ENCODE results near the gene SPTA1. TPM values are rescaled to one million over a fixed set of nuclear protein-coding genes. Genes with fewer than 3 reads are reported as not detected.

Gene SPTA1
- total and polyA plus RNA-seq, 4 donors, result 0.02 to 21.1 (median 0.24) TPM

GRCh38 chr1:158607296-158607695, 79.2 kb downstream of the SPTA1 start:
- 83 to 100% methylated on average over 1 of the region's 1 CpG for WGBS, 2 donors
- no peak for TF ChIP-seq CTCF (IDR thresholded peaks at IDR 0.05; ENCODE audit: control extremely low read depth, extremely low read depth)
- no peak for DNase-seq
- Histone ChIP-seq H3K9ac (ENCODE audit: insufficient read depth in 1 of 2, low read length in 2 of 2) (no peak overlapping the region), H3K27me3 (ENCODE audit: control insufficient read depth in 3 of 3, insufficient read depth in 3 of 3, low read length in 2 of 3) (no peaks in the 10 kb centered on the region), H3K4me3 (no peak overlapping the region), H3K9me3 (ENCODE audit: control insufficient read depth in 4 of 4, insufficient read depth in 3 of 4, low read length in 3 of 4) (no peaks in the 10 kb centered on the region), H3K27ac (ENCODE audit: low read depth in 1 of 2, low read length in 1 of 2) (no peak overlapping the region), H3K36me3 (ENCODE audit: control insufficient read depth in 4 of 4, insufficient read depth in 4 of 4, low read length in 4 of 4) (no peaks in the 10 kb centered on the region), H3K4me1 (ENCODE audit: control insufficient read depth in 5 of 5, insufficient read depth in 5 of 5, low read length in 5 of 5) (no peaks in the 10 kb centered on the region)
- ATAC-seq (ENCODE audit: insufficient read depth, low FRiP score), result no peak

GRCh38 chr1:158604968-158605367, 81.5 kb downstream of the SPTA1 start, which contains the start of gene OR10Z1:
OR10Z1 (plus strand) TSS chr1:158605268; CDS start chr1:158606439, 1,171 bp downstream.
- H3K36me3 ChIP-seq (ENCODE audit: control insufficient read depth in 4 of 4, insufficient read depth in 4 of 4, low read length in 4 of 4), result no peaks in the 10 kb centered on the region
- H3K27me3 ChIP-seq (ENCODE audit: control insufficient read depth in 3 of 3, insufficient read depth in 3 of 3, low read length in 2 of 3), result no peaks in the 10 kb centered on the region
- H3K4me1 ChIP-seq (ENCODE audit: control insufficient read depth in 5 of 5, insufficient read depth in 5 of 5, low read length in 5 of 5), result no peaks in the 10 kb centered on the region
- no peak for DNase-seq
- no peak within 1 kb of the TSS for H3K27ac ChIP-seq (ENCODE audit: low read depth in 1 of 2, low read length in 1 of 2)
- WGBS, 2 donors, result 85 to 94% methylated on average over 1 of the region's 1 CpG
- ATAC-seq (ENCODE audit: insufficient read depth, low FRiP score), result no peak
- no peak within 1 kb of the TSS for H3K4me3 ChIP-seq
- no peaks in the 10 kb centered on the region for H3K9me3 ChIP-seq (ENCODE audit: control insufficient read depth in 4 of 4, insufficient read depth in 3 of 4, low read length in 3 of 4)
- no peak for TF ChIP-seq CTCF (IDR thresholded peaks at IDR 0.05; ENCODE audit: control extremely low read depth, extremely low read depth)
- no peak within 1 kb of the TSS for H3K9ac ChIP-seq (ENCODE audit: insufficient read depth in 1 of 2, low read length in 2 of 2)

- WGBS, 2 donors, result 81 to 92% methylated on average over 2 of the region's 2 CpGs
- ATAC-seq (ENCODE audit: insufficient read depth, low FRiP score), result no peak
- no peak for TF ChIP-seq CTCF (IDR thresholded peaks at IDR 0.05; ENCODE audit: control extremely low read depth, extremely low read depth)
These were observed 85.8 kb downstream of the SPTA1 start for GRCh38 chr1:158600735-158601134.

GRCh38 chr1:158586942-158587341, 99.6 kb downstream of the SPTA1 start:
- TF ChIP-seq CTCF (IDR thresholded peaks at IDR 0.05; ENCODE audit: control extremely low read depth, extremely low read depth), result no peak
- H3K4me3 ChIP-seq, result no peak overlapping the region
- ATAC-seq (ENCODE audit: insufficient read depth, low FRiP score), result no peak
- no peak overlapping the region for H3K9ac ChIP-seq (ENCODE audit: insufficient read depth in 1 of 2, low read length in 2 of 2)
- no peak overlapping the region for H3K27ac ChIP-seq (ENCODE audit: low read depth in 1 of 2, low read length in 1 of 2)
- peaks cover 0 to 1% (median 0%) of the 10 kb centered on the region in 5 donors for H3K4me1 ChIP-seq (ENCODE audit: control insufficient read depth in 5 of 5, insufficient read depth in 5 of 5, low read length in 5 of 5)
- H3K27me3 ChIP-seq (ENCODE audit: control insufficient read depth in 3 of 3, insufficient read depth in 3 of 3, low read length in 2 of 3), result no peaks in the 10 kb centered on the region
- 81 to 93% methylated on average over 1 of the region's 1 CpG for WGBS, 2 donors
- DNase-seq, result no peak
- peaks cover 0 to 6% (median 4%) of the 10 kb centered on the region in 4 donors for H3K9me3 ChIP-seq (ENCODE audit: control insufficient read depth in 4 of 4, insufficient read depth in 3 of 4, low read length in 3 of 4)
- no peaks in the 10 kb centered on the region for H3K36me3 ChIP-seq (ENCODE audit: control insufficient read depth in 4 of 4, insufficient read depth in 4 of 4, low read length in 4 of 4)

More at GRCh38 chr1:158600735-158601134, 85.8 kb downstream of the SPTA1 start:
- Histone ChIP-seq H3K27me3 (ENCODE audit: control insufficient read depth in 3 of 3, insufficient read depth in 3 of 3, low read length in 2 of 3) (no peaks in the 10 kb centered on the region), H3K4me1 (ENCODE audit: control insufficient read depth in 5 of 5, insufficient read depth in 5 of 5, low read length in 5 of 5) (no peaks in the 10 kb centered on the region), H3K9ac (ENCODE audit: insufficient read depth in 1 of 2, low read length in 2 of 2) (no peak overlapping the region), H3K9me3 (ENCODE audit: control insufficient read depth in 4 of 4, insufficient read depth in 3 of 4, low read length in 3 of 4) (peaks cover 0 to 13% (median 6%) of the 10 kb centered on the region in 4 donors), H3K36me3 (ENCODE audit: control insufficient read depth in 4 of 4, insufficient read depth in 4 of 4, low read length in 4 of 4) (no peaks in the 10 kb centered on the region), H3K4me3 (no peak overlapping the region), H3K27ac (ENCODE audit: low read depth in 1 of 2, low read length in 1 of 2) (no peak overlapping the region)
- DNase-seq, result no peak

Data from lung (tissue), 12 donors.